HG03520 (cell line): ENCODE measurements around the gene ASH1L.
"Not testable (repeated sequence)": the region's sequence is repeated elsewhere in the genome, so short reads cannot be mapped to it uniquely, and the experiment has no call there.

Source experiments
- ATAC-seq: cut with Tn5 transposase; IDR thresholded peaks from one replicate; pipeline ENCODE4 v1.9.1; 2021; ENCODE audit warnings: mild to moderate bottlenecking, moderate library complexity; ENCODE audit not compliant: unreplicated experiment

ASH1L gene

GRCh38 chr1:155499953-155500639 is 62.5 kb downstream of the ASH1L start:
- ATAC-seq = no peak

- no peak for ATAC-seq
These were observed 63.3 kb downstream of the ASH1L start for GRCh38 chr1:155499263-155499662.

DNA sequence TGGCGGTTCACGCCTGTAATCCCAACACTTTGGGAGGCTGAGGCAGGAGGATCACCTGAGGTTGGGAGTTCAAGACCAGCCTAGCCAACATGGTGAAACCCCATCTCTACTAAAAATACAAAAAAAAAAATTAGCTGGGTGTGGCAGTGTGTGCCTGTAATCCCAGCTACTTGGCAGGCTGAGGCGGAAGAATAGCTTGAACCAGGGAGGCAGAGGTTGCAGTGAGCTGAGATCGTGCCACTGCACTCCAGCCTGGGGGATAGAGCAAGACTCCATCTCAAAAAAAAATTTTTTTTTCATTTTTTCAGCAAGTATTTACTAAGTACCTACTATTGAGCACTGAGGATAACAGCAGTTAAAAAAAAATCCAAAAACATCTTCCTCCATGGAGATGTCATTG is 69.0 kb downstream of the ASH1L start:
- not testable (repeated sequence) for ATAC-seq

GRCh38 chr1:155488419-155488818 is 74.2 kb downstream of the ASH1L start:
- ATAC-seq = not testable (repeated sequence)

DNA sequence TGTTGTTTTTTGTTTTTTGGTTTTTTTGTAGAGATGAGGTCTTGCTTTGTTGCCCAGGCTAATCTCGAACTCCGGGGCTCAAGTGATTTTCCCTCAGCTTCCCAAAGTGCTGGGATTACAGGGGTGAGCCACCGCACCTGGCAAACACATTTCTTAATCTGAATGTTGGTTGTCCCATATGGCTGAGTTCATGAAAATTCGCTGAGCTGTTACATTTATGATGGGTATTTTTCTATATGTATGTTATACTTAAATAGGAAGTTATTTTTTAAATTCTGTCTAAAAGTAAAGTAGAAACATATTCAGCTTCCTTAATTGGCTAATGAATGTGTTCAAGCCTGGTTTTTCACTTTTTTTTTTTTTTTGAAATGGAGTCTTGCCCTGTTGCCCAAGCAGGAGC is 75.1 kb downstream of the ASH1L start:
- no peak for ATAC-seq

GRCh38 chr1:155486952-155487351 is 75.7 kb downstream of the ASH1L start:
- ATAC-seq = not testable (repeated sequence)

- ATAC-seq = no peak
These were observed 76.7 kb downstream of the ASH1L start for GRCh38 chr1:155485945-155486344.

DNA sequence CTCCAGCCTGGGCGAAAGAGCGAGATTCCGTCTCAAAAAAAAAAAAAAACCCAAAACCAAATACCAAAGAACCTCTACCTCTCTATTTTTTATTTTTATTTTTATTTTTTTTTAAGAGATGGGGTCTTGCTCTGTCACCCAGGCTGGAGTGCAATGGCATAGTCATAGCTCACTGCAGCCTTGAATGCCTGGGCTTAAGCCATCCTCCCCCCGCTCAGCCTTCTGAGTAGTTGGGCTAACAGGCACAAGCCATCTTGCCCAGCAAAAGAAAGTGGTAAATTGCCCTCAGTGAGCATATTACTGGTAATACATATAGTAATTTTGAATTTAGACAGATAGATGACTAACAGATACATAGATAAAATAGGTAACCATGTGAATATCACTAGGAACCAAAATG is 77.4 kb downstream of the ASH1L start:
- ATAC-seq = no peak

- no peak for ATAC-seq
These were observed 80.8 kb downstream of the ASH1L start for GRCh38 chr1:155481741-155482241.

DNA sequence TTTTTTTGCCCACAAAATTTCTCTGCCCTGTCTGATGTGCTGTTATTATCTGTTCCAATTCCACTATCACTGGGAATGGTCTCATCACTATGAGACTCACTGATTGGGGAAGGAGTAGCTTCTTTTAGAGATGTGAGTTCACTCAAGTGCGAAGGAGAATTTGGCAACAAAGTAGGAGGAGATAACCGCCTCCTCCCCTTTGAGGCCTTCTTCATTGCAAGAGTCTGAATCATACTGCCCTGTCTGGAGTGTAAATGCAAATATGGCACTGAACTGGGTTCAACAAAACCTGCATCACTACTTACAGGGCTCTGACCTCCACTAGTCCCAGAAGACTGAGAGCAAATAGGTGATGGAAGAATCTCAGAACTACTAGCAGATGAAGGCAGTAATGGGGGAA is 83.4 kb downstream of the ASH1L start:
- no peak for ATAC-seq

DNA sequence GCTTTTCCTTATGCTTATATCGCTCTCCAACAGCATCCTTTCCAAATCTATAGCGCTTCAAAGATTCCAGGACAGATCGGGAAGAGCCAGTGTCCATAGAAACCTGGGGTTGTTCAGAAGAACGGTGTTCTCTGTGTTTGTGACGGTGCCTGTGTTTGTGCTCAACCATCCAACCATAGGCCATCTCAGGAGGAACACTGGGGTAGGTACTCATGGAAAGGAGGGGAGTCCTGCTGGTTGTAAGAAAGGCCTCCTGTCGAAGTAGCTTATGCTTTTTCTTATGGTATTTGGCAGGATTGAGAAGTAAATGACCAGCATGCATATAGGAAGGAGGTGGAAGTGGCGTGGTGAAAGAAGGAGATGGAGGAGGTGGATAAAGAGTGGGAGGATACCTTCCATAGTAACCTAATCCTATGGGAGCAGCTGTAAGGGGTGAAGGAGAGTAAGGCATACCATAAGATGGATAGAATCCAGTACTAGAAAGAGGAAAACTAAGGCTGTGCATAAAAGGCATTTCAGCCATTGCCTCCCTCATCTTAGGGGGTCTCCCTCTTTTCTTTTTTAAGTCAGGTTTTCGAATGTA is 84.2 kb downstream of the ASH1L start:
- no peak for ATAC-seq

DNA sequence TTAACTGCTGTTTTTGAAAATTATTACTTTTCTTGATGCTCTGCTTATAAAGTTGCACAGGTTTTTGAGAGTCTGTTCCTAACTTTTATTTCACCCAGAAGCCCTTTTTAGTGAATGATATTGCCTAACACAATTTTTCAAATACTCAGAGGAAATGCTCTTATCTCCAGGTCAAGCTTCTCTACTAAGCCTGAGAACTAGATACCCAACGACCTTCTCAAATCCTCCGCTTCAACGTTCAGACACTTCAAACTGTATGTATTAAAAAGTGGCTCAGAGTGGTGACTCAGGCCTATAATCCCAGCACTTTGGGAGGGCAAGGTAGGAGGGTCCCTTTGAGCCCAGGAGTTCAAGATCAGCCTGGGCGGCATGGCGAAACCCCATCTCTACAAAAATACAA is 88.5 kb downstream of the ASH1L start:
- no peak for ATAC-seq

DNA sequence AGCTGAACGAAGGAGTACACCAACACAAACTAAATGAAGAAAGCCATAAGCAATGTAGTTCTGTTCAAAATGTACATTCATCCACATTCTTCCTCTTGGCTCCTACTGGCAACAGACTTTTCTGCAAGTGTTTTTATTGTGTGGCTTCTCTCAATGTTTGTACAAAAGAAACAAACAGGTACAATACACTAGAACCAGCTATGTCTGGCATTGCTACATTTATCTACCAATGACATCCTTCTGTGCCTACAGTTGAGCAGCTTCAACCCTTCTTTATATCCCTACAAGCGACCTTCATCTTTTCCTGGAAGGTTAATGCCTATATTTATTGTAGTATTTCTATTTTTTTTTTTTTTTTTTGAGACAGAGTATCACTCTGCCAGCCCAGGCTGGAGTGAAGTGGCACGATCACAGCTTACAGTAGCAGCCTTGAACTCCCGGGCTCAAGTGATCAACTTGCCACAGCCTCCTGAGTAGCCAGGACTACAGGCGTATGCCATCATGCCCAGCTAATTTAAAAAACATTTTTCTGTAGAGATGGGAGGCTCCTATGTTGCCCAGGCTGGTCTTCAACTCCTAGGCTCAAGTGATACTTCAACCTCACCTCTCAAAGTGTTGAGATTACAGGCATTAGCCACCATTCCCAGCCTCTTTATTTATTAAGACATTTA is 89.3 kb downstream of the ASH1L start:
- no peak for ATAC-seq

GRCh38 chr1:155472491-155473083 is 90.0 kb downstream of the ASH1L start:
- no peak for ATAC-seq

DNA sequence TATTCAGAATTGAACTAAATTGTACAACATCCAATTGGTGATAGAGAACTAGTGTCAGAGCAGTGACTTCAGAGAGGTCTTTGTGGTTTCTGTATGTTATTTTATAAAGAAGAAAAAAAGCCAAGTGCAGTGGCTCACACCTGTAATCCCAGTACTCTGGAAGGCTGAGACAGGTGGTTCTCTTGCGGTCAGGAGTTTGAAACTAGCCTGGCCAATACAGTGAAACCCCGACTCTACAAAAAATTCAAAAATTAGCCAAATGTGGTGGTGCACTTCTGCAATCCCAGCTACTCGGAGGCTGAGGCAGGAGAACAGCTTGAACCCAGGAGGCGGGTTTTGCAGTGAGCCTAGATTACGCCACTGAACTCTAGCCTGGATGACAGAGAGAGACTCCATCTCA is 90.7 kb downstream of the ASH1L start:
- no peak for ATAC-seq

DNA sequence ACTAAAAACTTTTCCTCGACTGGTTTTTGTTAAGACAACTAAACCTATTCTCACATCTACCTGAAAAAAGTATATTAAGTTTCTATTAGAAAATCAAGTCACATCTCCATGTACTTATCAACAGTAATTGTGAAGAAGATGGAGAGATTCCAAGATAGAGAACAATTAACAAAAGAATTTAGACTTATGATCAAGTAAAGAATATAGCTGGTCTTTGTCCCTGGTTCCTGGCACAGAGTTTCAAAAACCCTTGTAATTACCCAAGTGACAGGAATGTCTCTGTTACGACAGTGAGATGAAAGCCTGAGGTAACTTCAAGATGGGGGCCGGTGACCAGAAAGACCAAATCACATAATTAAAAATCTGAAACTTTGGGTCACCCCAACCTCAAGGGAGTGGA is 91.6 kb downstream of the ASH1L start:
- no peak for ATAC-seq

DNA sequence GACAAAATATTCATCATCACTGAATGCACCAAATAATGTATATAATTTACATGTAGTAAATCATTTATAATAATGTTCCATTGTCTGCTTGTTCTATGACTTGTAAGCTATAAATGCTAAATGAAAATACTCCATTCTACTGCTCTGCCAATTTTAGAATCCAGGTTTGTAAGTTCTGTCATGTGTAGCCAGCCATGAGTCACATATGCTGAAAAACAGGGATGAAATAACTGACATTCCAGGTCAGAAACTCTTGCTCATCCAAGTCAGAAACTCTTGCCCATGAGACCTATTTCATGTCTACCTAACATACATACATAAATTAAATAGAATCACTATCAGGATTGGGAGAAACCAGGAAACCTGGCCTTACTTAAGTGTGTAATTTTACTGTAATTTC is 95.6 kb downstream of the ASH1L start:
- no peak for ATAC-seq

GRCh38 chr1:155466617-155466972 is 96.0 kb downstream of the ASH1L start:
- no peak for ATAC-seq

DNA sequence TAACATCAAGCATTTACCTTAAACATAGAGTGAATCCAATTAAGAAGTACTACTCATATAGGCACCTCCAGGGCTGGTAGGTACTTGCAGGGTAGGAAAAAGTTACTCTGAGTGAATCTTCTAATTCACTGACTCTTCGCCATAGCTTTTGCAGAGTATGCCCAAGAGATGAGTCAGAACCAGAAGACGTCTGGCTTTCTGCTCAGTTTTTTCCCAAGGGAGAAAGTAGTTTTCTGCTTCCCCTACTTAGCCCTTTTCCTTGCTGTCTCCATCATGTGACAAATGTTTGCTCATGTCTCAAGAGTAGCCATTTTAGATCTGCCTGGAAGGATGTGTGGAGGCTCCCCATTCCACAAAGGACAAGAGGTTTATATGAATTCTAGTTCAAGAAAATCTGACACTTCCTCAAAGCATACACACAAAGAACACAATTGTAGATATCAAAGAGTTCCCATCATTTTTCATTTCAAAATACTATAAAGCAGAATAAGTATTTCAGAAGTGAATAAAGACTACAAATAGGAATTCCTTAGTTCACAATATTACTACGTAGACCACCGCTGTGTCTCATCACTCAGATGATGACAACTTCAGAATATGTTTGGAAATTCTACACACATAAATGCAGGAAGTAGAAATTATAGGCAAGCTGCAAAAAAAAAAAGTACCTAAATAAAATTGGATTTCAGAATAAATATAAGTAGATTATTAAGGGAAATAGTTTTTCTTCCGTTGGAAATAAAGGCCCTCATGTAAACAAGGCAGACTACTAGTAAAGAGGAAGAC is 98.5 kb downstream of the ASH1L start:
- no peak for ATAC-seq

GRCh38 chr1:155458111-155458510 is 104.5 kb downstream of the ASH1L start:
- ATAC-seq = no peak

DNA sequence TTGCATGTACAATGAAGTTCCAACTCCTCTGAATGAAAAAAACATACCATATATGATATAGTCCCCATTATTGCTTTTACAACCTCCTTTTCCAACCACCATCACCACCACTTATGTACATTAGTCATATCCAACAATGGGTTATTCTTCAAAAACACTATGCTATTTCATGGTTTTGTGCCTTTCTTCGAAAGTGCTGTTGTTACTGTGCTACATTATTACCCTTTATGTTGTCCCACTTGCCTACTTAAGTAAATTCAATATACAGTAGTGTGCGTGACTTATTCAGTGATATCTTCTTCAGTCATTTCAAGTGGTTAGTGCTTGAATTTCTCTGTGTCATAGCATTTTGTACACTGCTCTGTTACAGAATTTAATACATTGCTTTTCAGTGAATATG is 105.3 kb downstream of the ASH1L start:
- ATAC-seq = no peak
